Sigmoid colon (tissue), 7 donors: ENCODE measurements around the gene MARS1. TPM values are rescaled to one million over a fixed set of nuclear protein-coding genes. Genes with fewer than 3 reads are reported as not detected.

Source experiments
- DNase-seq: peaks from one replicate; pipeline ENCODE4 v3.0.0-alpha.2; 2019
- H3K27ac ChIP-seq, 4 donors: fragments of 200-600 bp; sonication (generic); one replicate each; pipeline ENCODE4 v1.5.1; 2016 to 2019; ENCODE audit warnings: mild to moderate bottlenecking in 1 of 4
- H3K27me3 ChIP-seq, 3 donors: fragments of 200-600 bp; sonication (generic); one replicate each; pipeline ENCODE4 v1.5.1; 2019; ENCODE audit warnings: mild to moderate bottlenecking in 1 of 3
- H3K36me3 ChIP-seq, 4 donors: fragments of 200-600 bp; sonication (generic); one replicate each; pipeline ENCODE4 v1.5.1; 2016 to 2019
- H3K4me1 ChIP-seq, 4 donors: fragments of 200-600 bp; sonication (generic); one replicate each; pipeline ENCODE4 v1.5.1; 2017 to 2019
- H3K4me3 ChIP-seq, 4 donors: fragments of 200-600 bp; sonication (generic); one replicate each; pipeline ENCODE4 v1.5.1; 2017 to 2019; ENCODE audit warnings: mild to moderate bottlenecking in 2 of 4, moderate library complexity in 1 of 4
- H3K9me3 ChIP-seq, 4 donors: fragments of 200-600 bp in 3 of 4; sonication (generic) in 3 of 4; one replicate each; pipeline versions ENCODE4 v1.5.1 to v1.6.1; 2013 to 2019
- EP300 ChIP-seq, 4 donors: sonication (generic); formaldehyde crosslinking; IDR thresholded peaks; one replicate each; pipeline ENCODE4 v1.6.1; 2017; ENCODE audit warnings: antibody characterized with exemption in 4 of 4
- POLR2A ChIP-seq, 2 donors: fragments of 450-650 bp; IDR thresholded peaks; one replicate each; pipeline ENCODE4 v1.6.1; 2016; ENCODE audit warnings: antibody characterized with exemption in 2 of 2, mild to moderate bottlenecking in 2 of 2, moderate library complexity in 2 of 2
- POLR2AphosphoS5 ChIP-seq, 4 donors: sonication (generic); formaldehyde crosslinking; IDR thresholded peaks; one replicate each; pipeline ENCODE4 v1.6.1; 2017; ENCODE audit warnings: antibody characterized with exemption in 4 of 4
- WGBS, 2 donors: extraction: QIAGEN DNeasy Blood & Tissue Kit; methylation state at CpG; one replicate each; pipeline ENCODE4 v1.1.7; 2013; 5-methylcytosine and 5-hydroxymethylcytosine counted together
- intact Hi-C: fragments of 100-400 bp; cut with DNase I; formaldehyde crosslinking; loops from one replicate; pipeline ENCODE4 v1.15.1; 2023
- polyA plus RNA-seq, 3 donors: library from polyadenylated mRNA; stranded (reverse); fragments of 200-250 nt; gene quantifications; one replicate each; pipeline ENCODE4 v1.2.3, GENCODE V29; 2013
- total RNA-seq, 4 donors: library from RNA; depleted of rRNA; stranded (reverse); fragments of >200 nt; gene quantifications; one replicate each; pipeline ENCODE4 v1.1.0, GENCODE V29; 2016
- TF ChIP-seq, protein P1 (sequence below), 4 experiments: fragments of 450-650 bp in 3 of 4; fragments of 200-600 bp in 1 of 4; IDR thresholded peaks; one replicate each; pipeline ENCODE4 v1.5.1; 2016 to 2019; ENCODE audit warnings: antibody characterized with exemption in 4 of 4, mild to moderate bottlenecking in 3 of 4, moderate library complexity in 2 of 4
- donor health status: healthy with polysubstance abuse.
- donor health status: Bipolar disorder and iron deficiency.
- donor health status: healthy.

Gene MARS1
- total and polyA plus RNA-seq, 7 donors, result 22.9 to 86.2 (median 51.5) TPM

DNA sequence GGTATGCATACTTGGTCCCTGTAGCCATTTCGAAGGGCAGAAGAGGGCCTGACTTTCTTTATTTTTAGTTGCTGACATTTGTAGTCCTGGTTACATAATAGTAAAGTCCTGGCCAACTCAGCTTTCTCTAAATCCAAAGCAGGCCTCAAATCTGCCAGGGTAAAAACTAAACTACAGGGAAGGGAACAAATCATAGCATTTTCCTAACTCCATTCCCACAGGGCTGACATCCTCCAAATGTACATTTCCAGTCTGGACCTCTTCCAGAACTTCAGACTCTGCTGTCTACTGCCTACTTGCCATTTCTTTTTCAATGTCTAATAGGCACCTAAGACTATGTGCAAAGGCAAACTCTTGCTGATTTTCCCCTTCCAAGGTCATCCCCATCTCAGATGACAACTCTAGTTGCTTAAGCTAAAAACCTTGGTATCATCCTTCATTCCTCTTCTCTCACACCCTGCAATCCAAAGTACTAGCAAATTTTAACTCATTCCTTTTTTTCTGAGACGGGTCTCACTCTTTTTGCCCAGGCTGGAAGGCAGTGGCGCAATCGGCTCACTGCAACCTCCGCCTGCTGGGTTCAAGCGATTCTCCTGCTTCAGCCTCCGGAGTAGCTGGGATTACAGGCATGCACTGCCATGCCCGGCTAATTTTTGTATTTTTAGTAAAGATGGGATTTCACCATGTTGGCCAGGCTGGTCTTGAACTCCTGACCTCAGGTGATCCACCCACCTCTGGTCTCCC is 30.5 kb downstream of the MARS1 start:
- peak overlapping the region; percentile 95 to 100 (median 98) for H3K27ac ChIP-seq
- no peaks in the 10 kb centered on the region for H3K9me3 ChIP-seq
- peak in 2 of 4 donors; percentile 43 to 51 for TF ChIP-seq POLR2AphosphoS5 (IDR thresholded peaks at IDR 0.05)
- no peak for TF ChIP-seq POLR2A (IDR thresholded peaks at IDR 0.05)
- no peak for DNase-seq
- H3K4me3 ChIP-seq, result peak overlapping the region; percentile 85 to 96 (median 89)
- intact Hi-C loops, result no loop called here
- H3K4me1 ChIP-seq, result peaks cover 0 to 47% (median 45%) of the 10 kb centered on the region in 4 donors
- peaks cover 25 to 42% (median 32%) of the 10 kb centered on the region in 4 donors for H3K36me3 ChIP-seq
- WGBS, 2 donors, result 87 to 88% methylated on average over 8 of the region's 8 CpGs
- H3K27me3 ChIP-seq, result no peaks in the 10 kb centered on the region

DNA sequence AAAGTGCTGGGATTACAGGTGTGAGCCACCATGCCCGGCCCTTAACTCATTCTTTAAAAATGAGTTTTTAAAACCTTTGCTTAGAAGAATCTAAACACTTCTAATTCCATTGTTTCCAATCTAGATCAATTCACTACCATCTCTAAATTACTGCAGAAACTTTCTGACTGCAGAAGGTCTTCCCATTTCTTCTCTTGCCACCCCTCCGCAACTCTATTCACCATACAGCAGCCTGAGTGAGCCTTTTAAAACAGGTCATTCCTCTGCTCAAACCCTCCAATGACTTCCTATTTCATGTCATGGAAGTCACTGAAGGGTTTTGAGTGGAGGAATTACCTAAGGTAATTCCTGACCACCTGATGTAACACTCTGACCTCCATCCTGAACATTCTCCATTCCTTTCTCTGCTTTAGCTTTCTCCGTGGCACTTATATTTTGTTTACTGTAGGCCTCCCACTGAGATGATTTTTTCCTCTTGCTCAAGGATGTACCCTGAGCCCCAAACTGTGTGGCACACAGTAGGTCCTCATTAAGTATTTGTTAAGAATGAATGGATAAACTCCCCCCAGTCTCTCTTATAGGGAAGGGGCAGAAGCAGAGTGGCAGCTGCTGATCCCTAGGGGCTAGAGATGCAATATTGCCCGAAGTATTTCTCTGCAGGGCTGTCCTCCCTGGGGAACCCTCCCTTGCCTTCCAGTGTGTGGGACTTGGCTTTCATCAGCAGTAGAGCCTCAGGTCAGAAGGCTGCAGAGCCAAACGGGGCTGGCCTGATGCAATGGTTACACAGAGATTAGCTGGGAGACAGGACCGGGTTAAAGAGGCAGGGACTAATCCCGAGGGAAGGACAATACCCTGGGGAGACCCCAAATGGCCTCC is 31.3 kb downstream of the MARS1 start:
- 28 to 32% methylated on average over 7 of the region's 7 CpGs for WGBS, 2 donors
- TF ChIP-seq POLR2AphosphoS5 (IDR thresholded peaks at IDR 0.05) (no peak), EP300 (IDR thresholded peaks at IDR 0.05) (no peak), POLR2A (IDR thresholded peaks at IDR 0.05) (no peak)
- TF ChIP-seq, protein P1, sequence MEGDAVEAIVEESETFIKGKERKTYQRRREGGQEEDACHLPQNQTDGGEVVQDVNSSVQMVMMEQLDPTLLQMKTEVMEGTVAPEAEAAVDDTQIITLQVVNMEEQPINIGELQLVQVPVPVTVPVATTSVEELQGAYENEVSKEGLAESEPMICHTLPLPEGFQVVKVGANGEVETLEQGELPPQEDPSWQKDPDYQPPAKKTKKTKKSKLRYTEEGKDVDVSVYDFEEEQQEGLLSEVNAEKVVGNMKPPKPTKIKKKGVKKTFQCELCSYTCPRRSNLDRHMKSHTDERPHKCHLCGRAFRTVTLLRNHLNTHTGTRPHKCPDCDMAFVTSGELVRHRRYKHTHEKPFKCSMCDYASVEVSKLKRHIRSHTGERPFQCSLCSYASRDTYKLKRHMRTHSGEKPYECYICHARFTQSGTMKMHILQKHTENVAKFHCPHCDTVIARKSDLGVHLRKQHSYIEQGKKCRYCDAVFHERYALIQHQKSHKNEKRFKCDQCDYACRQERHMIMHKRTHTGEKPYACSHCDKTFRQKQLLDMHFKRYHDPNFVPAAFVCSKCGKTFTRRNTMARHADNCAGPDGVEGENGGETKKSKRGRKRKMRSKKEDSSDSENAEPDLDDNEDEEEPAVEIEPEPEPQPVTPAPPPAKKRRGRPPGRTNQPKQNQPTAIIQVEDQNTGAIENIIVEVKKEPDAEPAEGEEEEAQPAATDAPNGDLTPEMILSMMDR (IDR thresholded peaks at IDR 0.05), result no peak
- H3K4me1 ChIP-seq, result peaks cover 0 to 55% (median 53%) of the 10 kb centered on the region in 4 donors

DNA sequence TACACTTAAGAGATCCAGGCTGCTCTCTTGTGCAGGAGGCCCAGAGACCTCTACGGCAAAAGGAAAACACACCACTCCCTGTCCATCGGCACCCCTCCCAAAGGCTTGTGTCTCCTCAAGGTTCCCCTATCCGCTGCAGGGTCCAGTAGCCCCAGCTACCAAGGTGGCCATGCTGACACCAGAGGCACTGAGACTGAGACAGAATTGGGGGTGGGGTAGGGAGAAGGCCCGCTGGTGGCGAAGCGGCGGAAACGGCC is 31.9 kb downstream of the MARS1 start:
- Histone ChIP-seq H3K9me3 (no peaks in the 10 kb centered on the region), H3K4me3 (peak overlapping the region; percentile 85 to 96 (median 89)), H3K27me3 (no peaks in the 10 kb centered on the region), H3K36me3 (peaks cover 24 to 40% (median 30%) of the 10 kb centered on the region in 4 donors), H3K27ac (peak overlapping the region; percentile 95 to 100 (median 98)), H3K4me1 (peaks cover 0 to 61% (median 59%) of the 10 kb centered on the region in 4 donors)
- DNase-seq, result peak; percentile 82
- 0 to 1% methylated on average over 8 of the region's 8 CpGs for WGBS, 2 donors
- TF ChIP-seq, protein P1 (IDR thresholded peaks at IDR 0.05), result no peak
- TF ChIP-seq POLR2AphosphoS5 (IDR thresholded peaks at IDR 0.05), result no peak
- TF ChIP-seq POLR2A (IDR thresholded peaks at IDR 0.05), result no peak
- TF ChIP-seq EP300 (IDR thresholded peaks at IDR 0.05), result no peak
- intact Hi-C loops, result loop anchor here (2.0 to 5.0 kb wide), 4 partner anchors 27 to 1402 kb away; partner anchors contain the start of genes ARHGEF25, DCTN2, MARS1 and RPL41

More for the DNA sequence above, 31.3 kb downstream of the MARS1 start:
- H3K27ac ChIP-seq, result peak overlapping the region; percentile 95 to 100 (median 98)
- peaks cover 24 to 40% (median 31%) of the 10 kb centered on the region in 4 donors for H3K36me3 ChIP-seq
- peak overlapping the region; percentile 85 to 96 (median 89) for H3K4me3 ChIP-seq
- intact Hi-C loops, result no loop called here
- no peaks in the 10 kb centered on the region for H3K27me3 ChIP-seq
- no peaks in the 10 kb centered on the region for H3K9me3 ChIP-seq
- peak; percentile 78 for DNase-seq

DNA sequence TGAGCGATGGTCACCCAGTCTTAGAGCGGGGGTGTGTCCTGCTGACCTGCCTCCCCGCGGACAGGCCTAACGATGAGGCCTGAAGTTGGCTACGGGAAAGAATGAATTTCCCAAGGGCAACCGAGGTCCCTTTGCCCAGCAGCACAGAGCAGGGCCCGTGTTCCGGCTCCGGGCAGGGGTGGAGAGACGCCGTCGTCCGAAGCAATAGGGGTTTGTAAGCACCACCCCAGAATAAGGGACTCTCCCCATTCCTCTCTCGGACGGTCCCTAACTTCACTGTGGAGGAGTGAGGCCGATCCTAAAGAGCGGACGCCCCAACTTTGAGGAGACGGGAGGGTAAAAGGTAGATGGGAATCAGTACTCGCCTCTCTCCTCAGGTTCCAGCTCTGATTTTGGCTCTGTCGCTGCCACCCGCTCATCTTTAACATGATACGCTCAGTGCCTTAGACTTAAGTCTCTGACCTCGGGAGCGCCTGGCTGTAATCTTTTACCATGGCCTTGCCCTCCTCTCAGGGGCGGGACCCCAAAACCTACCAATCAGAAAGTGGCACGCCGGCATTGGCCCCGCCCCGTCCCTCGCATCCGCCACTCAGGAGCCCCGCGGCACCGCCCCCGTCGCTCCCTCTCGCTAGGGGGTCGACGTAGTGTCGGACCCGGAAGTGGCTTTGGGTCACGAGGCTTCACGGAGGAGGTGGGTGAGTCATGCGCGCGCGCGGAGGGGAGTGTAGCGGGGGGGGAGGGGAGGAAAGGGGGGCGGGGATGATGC is 32.4 kb downstream of the MARS1 start, which contains the start of gene DDIT3:
DDIT3 (minus strand) TSS at position 462 of the 766 bp plus-strand sequence. CDS start 3,108 bp downstream, outside the sequence.
- Histone ChIP-seq H3K27ac (peak within 1 kb of the TSS; percentile 95 to 100 (median 98)), H3K4me3 (peak within 1 kb of the TSS; percentile 85 to 96 (median 89)), H3K4me1 (peaks cover 0 to 66% (median 64%) of the 10 kb centered on the region in 4 donors), H3K27me3 (no peaks in the 10 kb centered on the region), H3K9me3 (no peaks in the 10 kb centered on the region), H3K36me3 (peaks cover 25 to 40% (median 30%) of the 10 kb centered on the region in 4 donors)
- 0 to 1% methylated on average over 52 of the region's 52 CpGs for WGBS, 2 donors
- TF ChIP-seq POLR2AphosphoS5 (IDR thresholded peaks at IDR 0.05), result peak; percentile 100
- peak; percentile 99 for TF ChIP-seq POLR2A (IDR thresholded peaks at IDR 0.05)
- peak in 2 of 4 donors; percentile 7 to 82 for TF ChIP-seq EP300 (IDR thresholded peaks at IDR 0.05)
- TF ChIP-seq, protein P1 (IDR thresholded peaks at IDR 0.05), result no peak
- intact Hi-C loops, result loop anchor here (2.0 to 5.0 kb wide), 4 partner anchors 27 to 1403 kb away; partner anchors contain the start of genes ARHGEF25, DCTN2, MARS1 and RPL41
- peak; percentile 100 for DNase-seq
